NCI-H345 treated with DMSO at 0.1 percent for 48 hours (cell line): Measurements from ENCODE around the gene CCR7.
"Not testable (repeated sequence)": the region's sequence is repeated elsewhere in the genome, so short reads cannot be mapped to it uniquely, and the experiment has no call there.

Experiments used
- DNase-seq: peaks from one replicate; lab custom pipeline; 2025; ENCODE audit not compliant: unreplicated experiment; lab: John Stamatoyannopoulos, UW

The CCR7 gene

GRCh38 chr17:40551879-40552768 is 13.1 kb downstream of the CCR7 start:
- no peak for DNase-seq

GRCh38 chr17:40551091-40551878 is 14.0 kb downstream of the CCR7 start:
- DNase-seq = no peak

GRCh38 chr17:40550608-40551007 is 14.7 kb downstream of the CCR7 start:
- no peak for DNase-seq

GRCh38 chr17:40548982-40549685 is 16.1 kb downstream of the CCR7 start:
- peak; percentile 62 for DNase-seq

- no peak for DNase-seq
Measured at GRCh38 chr17:40548491-40548981, 16.7 kb downstream of the CCR7 start.

GRCh38 chr17:40547785-40548478 is 17.3 kb downstream of the CCR7 start:
- DNase-seq = no peak

- DNase-seq = peak; percentile 95
Measured at GRCh38 chr17:40547079-40547784, 18.0 kb downstream of the CCR7 start.

GRCh38 chr17:40546497-40546896 is 18.8 kb downstream of the CCR7 start:
- not testable (repeated sequence) for DNase-seq

GRCh38 chr17:40545660-40546059 is 19.6 kb downstream of the CCR7 start:
- no peak for DNase-seq

GRCh38 chr17:40542558-40543411 is 22.5 kb downstream of the CCR7 start:
- no peak for DNase-seq

GRCh38 chr17:40541873-40542557 is 23.3 kb downstream of the CCR7 start:
- DNase-seq = no peak

GRCh38 chr17:40541060-40541872 is 24.0 kb downstream of the CCR7 start:
- DNase-seq = no peak

GRCh38 chr17:40540448-40540847 is 24.8 kb downstream of the CCR7 start:
- DNase-seq = no peak

- DNase-seq = no peak
Measured at GRCh38 chr17:40539711-40540411, 25.4 kb downstream of the CCR7 start.

- no peak for DNase-seq
Measured at GRCh38 chr17:40538936-40539705, 26.2 kb downstream of the CCR7 start.
